Right lobe of liver (tissue), 4 donors: ENCODE results near the gene RTL5.

Experiments used
- POLR2A ChIP-seq: fragments of 450-650 bp; IDR thresholded peaks from one replicate; pipeline ENCODE4 v1.6.1; 2017; ENCODE audit warnings: antibody characterized with exemption, mild to moderate bottlenecking
- TF ChIP-seq, protein P1 (sequence below), 4 donors: fragments of 200-600 bp in 3 of 4; fragments of 450-650 bp in 1 of 4; IDR thresholded peaks; one replicate each; pipeline versions ENCODE4 v1.5.1 to v1.8.0; 2016 to 2022; ENCODE audit warnings: antibody characterized with exemption in 4 of 4, mild to moderate bottlenecking in 2 of 4
- donor health status: DM: no; HTN: no; CAD: no.
- donor health status: DM: no; HTN: no; CAD: no.
- donor health status: DM: no; HTN: yes; CAD: no.

DNA sequence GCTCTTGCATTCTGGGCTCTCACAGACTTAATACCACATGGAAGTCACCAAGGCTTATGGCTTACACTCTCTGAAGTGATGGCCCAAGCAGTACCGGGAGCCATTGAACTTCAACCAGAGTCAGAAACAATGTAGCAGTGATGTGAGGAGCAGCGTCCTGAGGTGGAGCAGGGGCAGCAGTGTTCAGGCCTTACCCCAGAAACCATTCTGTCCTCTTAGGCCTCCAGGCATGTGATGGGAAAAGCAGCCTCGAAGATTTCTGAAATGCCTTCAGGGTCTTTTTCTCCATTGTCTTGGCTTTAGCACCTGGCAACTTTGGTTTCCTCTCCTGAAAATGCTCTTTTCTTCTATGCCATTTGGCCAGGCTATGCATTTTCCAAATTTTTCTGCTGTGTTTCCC, 27.1 kb upstream of the RTL5 start:
- TF ChIP-seq, protein P1, sequence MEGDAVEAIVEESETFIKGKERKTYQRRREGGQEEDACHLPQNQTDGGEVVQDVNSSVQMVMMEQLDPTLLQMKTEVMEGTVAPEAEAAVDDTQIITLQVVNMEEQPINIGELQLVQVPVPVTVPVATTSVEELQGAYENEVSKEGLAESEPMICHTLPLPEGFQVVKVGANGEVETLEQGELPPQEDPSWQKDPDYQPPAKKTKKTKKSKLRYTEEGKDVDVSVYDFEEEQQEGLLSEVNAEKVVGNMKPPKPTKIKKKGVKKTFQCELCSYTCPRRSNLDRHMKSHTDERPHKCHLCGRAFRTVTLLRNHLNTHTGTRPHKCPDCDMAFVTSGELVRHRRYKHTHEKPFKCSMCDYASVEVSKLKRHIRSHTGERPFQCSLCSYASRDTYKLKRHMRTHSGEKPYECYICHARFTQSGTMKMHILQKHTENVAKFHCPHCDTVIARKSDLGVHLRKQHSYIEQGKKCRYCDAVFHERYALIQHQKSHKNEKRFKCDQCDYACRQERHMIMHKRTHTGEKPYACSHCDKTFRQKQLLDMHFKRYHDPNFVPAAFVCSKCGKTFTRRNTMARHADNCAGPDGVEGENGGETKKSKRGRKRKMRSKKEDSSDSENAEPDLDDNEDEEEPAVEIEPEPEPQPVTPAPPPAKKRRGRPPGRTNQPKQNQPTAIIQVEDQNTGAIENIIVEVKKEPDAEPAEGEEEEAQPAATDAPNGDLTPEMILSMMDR (IDR thresholded peaks at IDR 0.05) = no peak
- TF ChIP-seq POLR2A = no peak
